IPS-20b (cell line): ENCODE results near the gene TRAF6.
"Not testable (repeated sequence)": the region's sequence is repeated elsewhere in the genome, so short reads cannot be mapped to it uniquely, and the experiment has no call there.

Source experiments
- H3K27ac ChIP-seq: one replicate; pipeline ENCODE4 v1.5.1; 2013; ENCODE audit warnings: low read length
- H3K27me3 ChIP-seq: 2 replicates; pipeline ENCODE4 v1.6.1; 2013; ENCODE audit warnings: mild to moderate bottlenecking, low read length, inconsistent platforms; ENCODE audit not compliant: insufficient read depth
- H3K36me3 ChIP-seq: 2 replicates; pipeline ENCODE4 v1.6.1; 2013; ENCODE audit warnings: low read depth, mild to moderate bottlenecking, inconsistent platforms, low read length, moderate library complexity; ENCODE audit not compliant: insufficient read depth
- H3K4me1 ChIP-seq: 2 replicates; pipeline ENCODE4 v1.6.1; 2013; ENCODE audit warnings: mild to moderate bottlenecking, control low read depth, inconsistent platforms, low read length, moderate library complexity; ENCODE audit not compliant: insufficient read depth
- H3K4me3 ChIP-seq: 2 replicates; pipeline ENCODE4 v1.5.1; 2013; ENCODE audit warnings: mild to moderate bottlenecking, low read length, inconsistent platforms
- H3K9ac ChIP-seq: 2 replicates; pipeline ENCODE4 v1.6.1; 2013; ENCODE audit warnings: low read depth, mild to moderate bottlenecking, inconsistent platforms, low read length, moderate library complexity
- H3K9me3 ChIP-seq: 2 replicates; pipeline ENCODE4 v1.6.1; 2013; ENCODE audit warnings: mild to moderate bottlenecking, low read depth, low read length, inconsistent platforms; ENCODE audit not compliant: insufficient read depth

TRAF6 gene

DNA sequence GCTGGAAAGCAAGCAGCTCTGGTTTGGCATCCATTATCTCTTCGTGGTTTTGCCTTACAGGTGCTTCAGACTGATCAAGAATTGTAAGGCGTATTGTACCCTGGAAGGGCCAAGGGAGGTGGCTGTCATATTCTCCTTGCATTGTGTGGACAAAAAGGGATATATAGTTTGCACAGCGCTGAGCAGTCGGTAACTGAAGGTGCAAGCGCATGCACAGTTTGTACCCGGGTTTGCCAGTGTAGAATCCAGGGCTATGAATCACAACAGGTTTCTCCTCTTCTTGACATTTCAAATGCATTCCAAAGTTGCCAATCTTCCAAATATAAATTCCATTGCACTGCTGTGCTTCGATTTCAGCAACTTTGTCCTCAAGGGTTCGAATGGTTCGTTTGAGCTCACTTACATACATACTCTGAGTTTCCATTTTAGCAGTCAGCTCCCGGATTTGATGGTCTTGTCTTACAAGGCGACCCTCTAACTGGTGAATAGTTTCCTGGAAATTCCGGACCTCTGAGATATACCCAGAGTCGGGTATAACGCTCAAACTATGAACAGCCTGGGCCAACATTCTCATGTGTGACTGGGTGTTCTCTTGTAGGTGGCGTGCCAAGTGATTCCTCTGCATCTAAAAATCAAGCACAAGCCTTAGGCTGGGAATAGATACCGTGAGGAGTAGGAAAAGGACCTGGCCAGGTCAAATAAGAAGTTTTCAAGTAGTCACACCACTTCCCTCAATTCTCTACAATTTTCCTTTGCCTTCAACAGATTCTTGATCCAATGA is 19.9 kb downstream of the TRAF6 start:
- Histone ChIP-seq H3K4me1 (no peaks in the 10 kb centered on the region), H3K9me3 (no peaks in the 10 kb centered on the region), H3K27me3 (no peaks in the 10 kb centered on the region), H3K36me3 (peaks cover 66% of the 10 kb centered on the region), H3K9ac (no peak overlapping the region), H3K4me3 (no peak overlapping the region), H3K27ac (no peak overlapping the region)

DNA sequence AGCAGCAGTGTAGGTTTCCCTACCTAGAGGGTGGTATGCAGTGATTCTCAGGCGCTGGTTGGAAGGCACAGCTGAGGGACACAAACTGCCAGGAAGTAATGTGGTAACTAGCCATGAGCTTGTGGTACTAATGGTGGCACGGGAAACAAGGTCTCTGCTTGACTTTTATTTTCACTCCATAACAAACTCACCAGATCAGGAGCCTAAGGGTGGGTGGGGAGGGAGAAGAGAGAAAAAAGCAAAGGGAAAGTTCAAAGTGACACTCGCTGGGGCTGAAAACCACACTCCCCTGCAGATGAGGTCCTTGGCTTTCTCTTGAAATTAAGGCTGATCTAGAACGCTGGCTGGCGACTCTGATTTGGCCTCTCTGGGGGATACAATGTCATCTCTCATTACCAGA is 22.0 kb downstream of the TRAF6 start:
- Histone ChIP-seq H3K4me3 (no peak overlapping the region), H3K9me3 (no peaks in the 10 kb centered on the region), H3K27me3 (no peaks in the 10 kb centered on the region), H3K4me1 (no peaks in the 10 kb centered on the region), H3K9ac (no peak overlapping the region), H3K27ac (no peak overlapping the region), H3K36me3 (peaks cover 58% of the 10 kb centered on the region)

DNA sequence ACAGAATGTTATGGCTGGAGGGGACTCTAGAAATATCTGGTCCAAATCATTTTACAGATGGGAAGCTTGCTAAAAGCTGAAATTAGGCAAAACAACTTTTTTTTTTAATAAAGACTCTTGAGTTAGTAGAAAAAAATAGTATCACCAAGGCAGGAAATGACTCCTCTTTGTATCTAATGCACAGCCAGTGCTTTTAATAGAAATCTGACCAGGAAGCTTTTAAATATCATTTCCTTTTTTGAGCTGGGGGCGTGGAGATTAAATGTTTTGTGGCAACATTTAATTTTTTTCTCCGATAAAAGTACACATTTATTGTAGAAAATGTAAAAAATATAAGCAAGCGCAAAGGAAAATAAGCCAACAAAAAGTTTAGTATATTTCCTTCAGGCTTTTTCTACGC is 22.5 kb downstream of the TRAF6 start:
- Histone ChIP-seq H3K27me3 (no peaks in the 10 kb centered on the region), H3K4me1 (no peaks in the 10 kb centered on the region), H3K27ac (no peak overlapping the region), H3K9ac (no peak overlapping the region), H3K36me3 (peaks cover 58% of the 10 kb centered on the region), H3K4me3 (no peak overlapping the region), H3K9me3 (no peaks in the 10 kb centered on the region)

DNA sequence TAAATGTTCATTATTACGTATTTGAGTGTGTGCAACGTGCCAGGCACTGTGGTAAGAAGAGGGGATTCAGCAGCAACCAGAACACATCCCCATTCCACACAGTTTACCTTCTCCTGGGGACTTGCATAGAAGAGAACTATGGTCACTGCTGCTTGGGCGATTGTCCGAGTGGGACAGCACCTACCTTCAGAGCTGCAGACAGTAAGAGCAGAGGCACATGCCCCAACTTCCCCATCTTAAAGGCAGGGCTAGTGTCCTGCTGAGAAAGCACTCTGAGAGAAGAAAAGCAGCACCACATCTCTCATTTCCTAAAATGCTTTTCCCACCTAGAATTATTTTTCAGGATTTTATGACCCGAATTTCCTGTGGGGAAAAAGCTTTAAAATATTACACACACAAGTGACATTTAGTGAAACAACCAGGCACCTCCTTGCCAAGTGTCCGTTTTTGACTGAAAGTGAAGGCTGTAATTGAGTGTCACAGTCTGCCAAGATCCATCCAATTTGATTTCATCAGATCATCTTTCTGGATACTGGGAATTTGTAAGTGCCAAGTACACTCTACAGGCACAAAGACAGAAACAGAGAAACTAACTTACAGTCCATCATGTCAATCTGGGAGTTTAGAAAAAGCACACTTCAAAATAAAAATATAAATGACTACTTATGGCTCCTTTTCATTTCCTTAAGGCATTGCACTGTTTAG is 24.6 kb downstream of the TRAF6 start:
- Histone ChIP-seq H3K27me3 (no peaks in the 10 kb centered on the region), H3K27ac (no peak overlapping the region), H3K9me3 (no peaks in the 10 kb centered on the region), H3K4me1 (no peaks in the 10 kb centered on the region), H3K4me3 (no peak overlapping the region), H3K9ac (no peak overlapping the region), H3K36me3 (peaks cover 37% of the 10 kb centered on the region)

DNA sequence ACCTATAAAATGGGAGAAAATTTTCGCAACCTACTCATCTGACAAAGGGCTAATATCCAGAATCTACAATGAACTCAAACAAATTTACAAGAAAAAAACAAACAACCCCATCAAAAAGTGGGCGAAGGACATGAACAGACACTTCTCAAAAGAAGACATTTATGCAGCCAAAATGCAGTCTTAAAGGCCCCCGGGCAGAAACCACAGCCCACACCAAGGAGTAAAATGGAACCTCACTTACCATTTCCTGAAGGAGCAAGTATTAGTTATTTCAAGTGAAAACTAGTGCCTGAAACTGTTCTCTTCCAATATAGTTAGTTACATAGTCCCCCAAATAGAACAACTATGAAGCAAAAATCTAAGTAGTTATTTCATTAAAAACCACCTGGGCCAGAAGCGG is 27.0 kb downstream of the TRAF6 start:
- not testable (repeated sequence) for H3K4me1 ChIP-seq, H3K9me3 ChIP-seq, H3K27ac ChIP-seq, H3K9ac ChIP-seq, H3K27me3 ChIP-seq, H3K4me3 ChIP-seq
- peaks cover 18% of the 10 kb centered on the region; the same call in 1 of the 2 replicates for H3K36me3 ChIP-seq

DNA sequence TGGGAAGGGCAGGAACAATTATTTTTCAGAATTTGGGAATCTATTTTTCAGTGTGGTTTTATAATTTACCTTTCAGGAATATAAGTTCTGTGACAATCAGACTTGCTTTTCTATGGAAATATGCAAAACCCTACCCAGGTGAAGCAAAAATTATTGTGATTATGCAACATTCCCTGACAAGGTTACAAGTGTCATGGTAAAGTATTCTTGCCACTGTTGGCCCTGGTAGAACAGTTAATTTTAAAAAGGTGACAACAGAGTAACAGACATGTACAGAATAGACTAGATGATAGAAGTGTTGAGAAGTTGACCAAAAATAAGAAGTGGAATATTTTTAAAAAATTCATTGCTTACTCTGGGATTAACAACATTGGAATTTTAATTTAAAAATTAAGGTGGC is 29.2 kb downstream of the TRAF6 start:
- no peak overlapping the region for H3K4me3 ChIP-seq
- H3K4me1 ChIP-seq: no peaks in the 10 kb centered on the region

DNA sequence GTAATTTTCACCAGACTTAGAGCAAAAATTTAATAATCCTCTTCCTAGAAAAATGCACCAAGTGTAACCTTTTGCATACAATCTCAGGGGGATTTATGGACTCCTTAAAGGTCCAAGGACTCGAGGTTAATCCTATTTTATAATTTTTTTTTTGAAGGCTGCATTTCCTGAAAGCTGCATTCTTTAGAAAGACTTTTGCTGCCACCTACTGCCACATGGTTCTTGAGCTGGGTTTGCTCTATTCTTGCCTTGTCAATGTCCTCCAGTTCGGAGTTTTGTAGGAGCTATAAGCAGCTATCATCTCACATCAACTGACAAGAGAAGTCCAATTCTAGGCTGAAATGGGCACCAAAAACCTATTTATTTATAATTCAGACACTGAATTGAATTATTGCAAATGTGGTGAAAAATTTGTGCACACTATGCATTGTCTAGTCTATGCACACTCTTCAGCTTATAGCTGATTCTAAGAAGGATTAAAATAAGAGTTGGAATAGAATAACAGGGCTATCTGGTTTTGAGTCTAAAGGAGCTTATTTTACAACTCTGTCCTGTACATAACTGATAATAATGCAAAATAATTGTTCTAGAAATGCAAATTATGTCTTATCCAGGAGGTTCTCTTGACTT is 31.3 kb downstream of the TRAF6 start:
- H3K9ac ChIP-seq: no peak overlapping the region
- H3K27me3 ChIP-seq: no peaks in the 10 kb centered on the region
- no peaks in the 10 kb centered on the region for H3K9me3 ChIP-seq
- no peaks in the 10 kb centered on the region for H3K36me3 ChIP-seq
- H3K4me3 ChIP-seq: no peak overlapping the region
- H3K27ac ChIP-seq: no peak overlapping the region
- no peaks in the 10 kb centered on the region for H3K4me1 ChIP-seq

More for the DNA sequence above, 29.2 kb downstream of the TRAF6 start:
- Histone ChIP-seq H3K36me3 (0 out of 2 replicates have a peak, but pooled peaks cover 9% of the 10 kb centered on the region), H3K9me3 (no peaks in the 10 kb centered on the region), H3K9ac (no peak overlapping the region), H3K27ac (no peak overlapping the region), H3K27me3 (no peaks in the 10 kb centered on the region)

DNA sequence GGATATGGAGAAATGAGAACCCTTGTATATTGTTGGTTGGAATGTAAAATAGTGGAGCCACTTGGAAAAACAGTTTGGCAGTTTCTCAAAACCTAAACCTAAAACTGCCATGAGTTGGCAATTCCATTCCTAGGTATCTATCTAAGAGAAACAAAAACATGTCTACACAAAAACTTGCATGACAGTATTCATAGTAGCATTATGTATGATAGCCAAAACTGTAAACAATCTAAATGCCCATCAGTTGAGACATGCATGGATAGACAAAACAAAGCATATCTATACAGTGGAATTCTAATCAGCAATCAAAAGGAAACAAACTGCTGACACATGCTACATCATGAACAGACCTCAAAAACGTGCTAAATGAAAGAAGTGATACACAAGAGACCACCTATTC is 34.9 kb downstream of the TRAF6 start:
- H3K36me3 ChIP-seq: no peaks in the 10 kb centered on the region
- no peak overlapping the region for H3K9ac ChIP-seq
- no peak overlapping the region for H3K4me3 ChIP-seq
- H3K4me1 ChIP-seq: no peaks in the 10 kb centered on the region
- no peak overlapping the region for H3K27ac ChIP-seq
- no peaks in the 10 kb centered on the region for H3K9me3 ChIP-seq
- H3K27me3 ChIP-seq: no peaks in the 10 kb centered on the region

DNA sequence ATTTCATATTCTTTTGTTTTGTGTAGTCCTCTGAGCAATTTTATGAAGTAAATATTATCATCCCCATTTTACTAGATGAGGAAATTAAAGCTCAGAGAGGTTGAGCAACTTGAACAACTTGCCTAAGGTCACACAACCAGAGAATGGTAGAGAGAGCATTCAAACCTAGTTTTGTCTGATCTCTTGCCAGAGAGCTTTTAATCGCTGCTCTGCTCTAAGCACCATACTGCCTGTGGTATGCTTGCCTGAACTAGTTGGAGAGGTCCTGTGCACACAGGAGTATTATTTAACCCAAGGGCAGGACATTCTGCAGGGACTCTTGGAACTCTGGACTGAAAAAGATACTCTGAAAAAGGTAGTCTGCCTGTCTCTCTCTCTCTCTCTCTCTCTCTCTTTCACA is 38.5 kb downstream of the TRAF6 start:
- no peaks in the 10 kb centered on the region for H3K9me3 ChIP-seq
- peaks cover 3% of the 10 kb centered on the region; the same call in 1 of the 2 replicates for H3K27me3 ChIP-seq
- no peaks in the 10 kb centered on the region for H3K4me1 ChIP-seq
- no peak overlapping the region for H3K4me3 ChIP-seq
- H3K9ac ChIP-seq: no peak overlapping the region
- H3K27ac ChIP-seq: no peak overlapping the region
- H3K36me3 ChIP-seq: no peaks in the 10 kb centered on the region

DNA sequence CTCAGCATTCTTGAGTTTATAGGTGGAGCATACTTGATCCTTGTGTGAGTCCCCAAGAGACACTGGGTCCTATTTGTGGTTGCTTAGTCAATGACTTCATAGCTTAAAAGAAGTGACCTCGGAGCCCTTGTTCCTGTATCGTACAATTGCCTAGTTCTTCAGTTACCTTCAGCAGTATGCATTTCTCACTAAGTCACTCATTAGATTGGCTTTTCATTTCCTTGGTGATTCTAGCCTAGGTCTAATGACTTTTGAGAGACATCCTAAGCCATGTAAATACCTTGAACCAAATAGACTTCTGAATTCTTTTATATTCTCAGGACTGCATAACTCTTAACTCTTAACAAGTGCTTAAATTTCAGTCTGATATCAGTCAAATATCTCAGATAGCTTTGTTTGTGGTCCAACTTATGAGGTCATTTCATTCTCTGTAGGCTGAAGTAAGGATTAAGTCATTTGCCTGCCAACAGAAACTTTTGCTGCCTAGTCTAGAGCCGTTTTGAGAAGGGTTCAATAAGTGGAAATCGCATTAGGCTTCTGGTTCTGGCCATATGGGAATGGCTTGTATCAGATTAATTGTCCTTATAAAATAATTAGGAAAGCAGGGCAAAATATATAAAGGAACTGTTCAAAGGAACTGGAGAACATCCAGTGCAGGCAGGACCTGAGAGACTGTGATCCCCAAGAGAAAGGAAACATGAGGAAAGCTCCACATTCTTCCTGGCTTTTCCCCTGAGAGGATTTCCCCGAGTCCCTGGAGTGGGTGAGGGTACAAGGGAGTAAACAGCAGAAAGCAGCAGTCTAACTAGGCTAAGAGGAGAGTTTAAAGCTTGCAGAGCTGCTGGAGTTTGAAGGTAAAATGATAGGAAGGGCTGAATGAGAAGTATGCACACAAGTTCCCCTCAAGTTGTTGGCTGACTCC is 39.9 kb downstream of the TRAF6 start:
- Histone ChIP-seq H3K4me1 (no peaks in the 10 kb centered on the region), H3K9ac (no peak overlapping the region), H3K4me3 (no peak overlapping the region), H3K27me3 (peaks cover 3% of the 10 kb centered on the region; the same call in 1 of the 2 replicates), H3K9me3 (no peaks in the 10 kb centered on the region), H3K27ac (no peak overlapping the region), H3K36me3 (no peaks in the 10 kb centered on the region)

DNA sequence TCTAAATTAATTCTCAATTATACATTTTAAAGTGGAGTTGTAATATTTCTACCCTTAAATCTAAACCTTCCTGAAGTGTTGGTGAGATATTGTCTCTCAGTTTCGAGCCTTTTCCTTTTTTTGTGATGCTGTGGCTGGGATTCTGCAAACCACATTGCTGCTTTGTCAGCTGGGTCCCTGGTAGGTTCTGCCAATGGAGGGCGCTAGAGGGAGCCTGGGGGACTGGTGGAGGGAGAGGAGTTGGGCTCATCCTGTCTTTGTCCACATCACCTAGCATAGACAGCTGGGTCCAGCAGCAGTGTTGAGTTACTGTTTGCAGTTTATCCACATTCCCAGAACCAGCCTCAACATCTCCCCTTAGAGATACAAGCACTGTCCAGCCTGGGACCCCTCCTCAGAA is 41.0 kb downstream of the TRAF6 start:
- Histone ChIP-seq H3K27ac (no peak overlapping the region), H3K9ac (no peak overlapping the region), H3K4me1 (no peaks in the 10 kb centered on the region), H3K27me3 (peaks cover 3% of the 10 kb centered on the region; the same call in 1 of the 2 replicates), H3K9me3 (no peaks in the 10 kb centered on the region), H3K36me3 (no peaks in the 10 kb centered on the region), H3K4me3 (no peak overlapping the region)
